RWPE1 (cell line): Measurements from ENCODE around the gene SUN5.

Experiments used
- CTCF ChIA-PET: fragments of 350-600 bp; sonication (Branson Sonifier 250); formaldehyde crosslinking; extraction: SDS; loops from one replicate; lab custom pipeline; 2021; lab: Yijun Ruan, JAX
- POLR2A ChIA-PET: fragments of 400-600 bp; formaldehyde crosslinking; extraction: SDS; loops from one replicate; lab custom pipeline; 2020; ENCODE audit warnings: antibody characterized with exemption; ENCODE audit not compliant: low non-redundant PET; lab: Yijun Ruan, JAX
- DNase-seq: peaks from one replicate; pipeline ENCODE4 v3.0.0; 2012; ENCODE audit warnings: low spot score
- H3K27ac ChIP-seq: fragments of 450-650 bp; 2 replicates; pipeline ENCODE4 v1.5.1; 2017
- CTCF ChIP-seq: fragments of 450-650 bp; conservative IDR thresholded peaks from 2 replicates; pipeline ENCODE4 v1.5.1; 2017; ENCODE audit warnings: low read depth, mild to moderate bottlenecking

SUN5 gene

DNA sequence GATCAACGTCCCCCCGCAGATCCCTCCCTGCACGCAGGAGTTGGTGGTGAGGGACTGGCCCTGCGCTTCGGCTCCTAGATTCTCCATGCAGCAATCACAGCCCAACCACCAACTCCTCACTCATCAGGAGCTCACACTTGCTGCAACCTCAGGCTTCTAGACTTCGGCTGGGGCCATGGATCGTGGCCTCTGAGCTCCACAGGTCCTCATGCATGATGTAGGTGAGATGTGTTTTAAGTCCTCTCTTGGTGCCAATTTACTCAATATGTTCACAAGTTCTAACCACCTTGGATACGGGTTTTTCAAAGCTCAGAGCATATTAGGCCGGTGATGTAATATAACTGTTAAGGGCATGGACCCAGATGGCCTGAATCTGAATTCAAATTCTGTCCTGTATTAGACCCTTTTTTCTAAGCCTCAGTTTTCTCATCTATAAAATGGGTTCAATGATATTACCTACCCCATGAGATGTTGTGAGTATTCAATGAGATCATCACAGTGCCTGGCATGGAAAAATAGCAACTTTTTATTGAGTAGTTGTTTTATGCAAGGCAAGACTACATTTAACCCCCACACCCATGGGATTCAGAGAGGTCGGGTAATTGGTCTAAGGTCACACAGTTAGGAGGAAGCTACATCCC lies 31.0 kb downstream of the SUN5 start:
- CTCF ChIA-PET: interaction anchor here (1.1 to 1.4 kb wide), 2 partner anchors 13 to 326 kb away, joined by 4 to 6 read pairs; no protein-coding TSS in a partner anchor
- POLR2A ChIA-PET: no interaction called here
- no peak for TF ChIP-seq CTCF
- no peak for DNase-seq
- no peak overlapping the region for H3K27ac ChIP-seq

GRCh38 chr20:32972181-32973076 lies 31.8 kb downstream of the SUN5 start:
- CTCF ChIA-PET: interaction anchor here (1.1 to 1.4 kb wide), 2 partner anchors 14 to 327 kb away, joined by 4 to 6 read pairs; no protein-coding TSS in a partner anchor
- no peak for DNase-seq
- POLR2A ChIA-PET: no interaction called here
- H3K27ac ChIP-seq: no peak overlapping the region
- no peak for TF ChIP-seq CTCF

- CTCF ChIA-PET: no interaction called here
- DNase-seq: no peak
- no peak for TF ChIP-seq CTCF
- H3K27ac ChIP-seq: no peak overlapping the region
- POLR2A ChIA-PET: no interaction called here
Measured at GRCh38 chr20:32971703-32972161, 32.5 kb downstream of the SUN5 start.

GRCh38 chr20:32970973-32971300 lies 33.3 kb downstream of the SUN5 start:
- TF ChIP-seq CTCF: no peak
- no peak for DNase-seq
- ChIA-PET CTCF (interaction anchor here (0.8 kb wide), 1 partner anchor 25 kb away, joined by 3 read pairs; no protein-coding TSS in a partner anchor), POLR2A (no interaction called here)
- no peak overlapping the region for H3K27ac ChIP-seq

GRCh38 chr20:32970115-32970972 lies 33.9 kb downstream of the SUN5 start:
- DNase-seq: no peak
- no peak overlapping the region for H3K27ac ChIP-seq
- CTCF ChIA-PET: interaction anchor here (0.8 kb wide), 1 partner anchor 24 kb away, joined by 3 read pairs; no protein-coding TSS in a partner anchor
- no peak for TF ChIP-seq CTCF
- POLR2A ChIA-PET: no interaction called here
